GM12801 (cell line): ENCODE measurements around the gene COMMD3.

ENCODE experiments used
- CTCF ChIP-seq: IDR thresholded peaks from one replicate; pipeline ENCODE4 v1.5.1; 2011; ENCODE audit warnings: control low read depth; ENCODE audit not compliant: insufficient read length; ENCODE audit errors: extremely low read depth

The COMMD3 gene

DNA sequence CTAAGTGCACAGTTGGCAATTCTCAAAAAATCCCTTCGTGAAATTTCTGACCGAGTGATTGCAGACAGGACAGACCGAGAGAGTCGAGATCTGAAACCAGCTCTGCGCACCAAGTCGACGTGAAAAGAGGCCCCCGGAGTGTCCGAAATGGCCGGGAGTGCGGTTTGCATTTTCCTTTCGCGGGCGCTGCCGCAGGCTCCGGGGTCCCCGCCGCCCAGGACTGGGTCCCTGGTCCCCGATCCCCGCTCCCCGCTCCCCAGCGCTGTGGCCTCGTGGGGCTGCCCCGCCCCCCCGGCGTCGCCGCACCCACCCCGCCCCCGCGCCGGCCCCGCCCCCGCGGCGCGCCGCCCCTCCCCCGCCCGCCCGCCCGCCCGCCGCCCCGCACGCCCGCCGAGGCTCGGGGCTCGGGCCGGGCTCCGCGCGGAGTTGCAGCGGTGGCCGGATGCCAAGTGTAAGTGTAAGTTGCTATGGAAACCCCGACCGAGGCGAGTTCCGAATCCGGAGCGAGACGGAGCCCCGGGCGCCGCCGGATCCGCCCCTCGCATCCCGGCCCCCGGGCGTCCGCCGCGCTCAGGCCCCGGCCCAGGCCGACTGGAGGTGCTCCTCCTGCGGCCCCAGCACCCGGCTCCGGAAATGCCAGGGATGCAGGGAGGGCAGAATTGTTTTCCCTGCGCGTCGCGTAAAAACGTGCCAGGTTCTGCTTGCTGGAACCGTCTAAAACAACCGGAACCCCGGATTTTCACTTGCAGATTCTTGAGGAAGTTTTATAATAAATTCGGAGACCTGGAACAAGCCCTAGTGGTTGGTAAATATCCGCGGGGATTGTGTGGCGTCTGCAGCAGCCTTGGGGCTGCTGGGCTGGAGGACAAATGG is 9.3 kb downstream of the COMMD3 start:
- TF ChIP-seq CTCF, result no peak

GRCh38 chr10:22326145-22326702 is 10.0 kb downstream of the COMMD3 start:
- no peak for TF ChIP-seq CTCF

- TF ChIP-seq CTCF, result no peak
These were observed 13.0 kb downstream of the COMMD3 start for GRCh38 chr10:22329150-22329549.

- no peak for TF ChIP-seq CTCF
These were observed 16.0 kb downstream of the COMMD3 start for GRCh38 chr10:22332116-22332692.

DNA sequence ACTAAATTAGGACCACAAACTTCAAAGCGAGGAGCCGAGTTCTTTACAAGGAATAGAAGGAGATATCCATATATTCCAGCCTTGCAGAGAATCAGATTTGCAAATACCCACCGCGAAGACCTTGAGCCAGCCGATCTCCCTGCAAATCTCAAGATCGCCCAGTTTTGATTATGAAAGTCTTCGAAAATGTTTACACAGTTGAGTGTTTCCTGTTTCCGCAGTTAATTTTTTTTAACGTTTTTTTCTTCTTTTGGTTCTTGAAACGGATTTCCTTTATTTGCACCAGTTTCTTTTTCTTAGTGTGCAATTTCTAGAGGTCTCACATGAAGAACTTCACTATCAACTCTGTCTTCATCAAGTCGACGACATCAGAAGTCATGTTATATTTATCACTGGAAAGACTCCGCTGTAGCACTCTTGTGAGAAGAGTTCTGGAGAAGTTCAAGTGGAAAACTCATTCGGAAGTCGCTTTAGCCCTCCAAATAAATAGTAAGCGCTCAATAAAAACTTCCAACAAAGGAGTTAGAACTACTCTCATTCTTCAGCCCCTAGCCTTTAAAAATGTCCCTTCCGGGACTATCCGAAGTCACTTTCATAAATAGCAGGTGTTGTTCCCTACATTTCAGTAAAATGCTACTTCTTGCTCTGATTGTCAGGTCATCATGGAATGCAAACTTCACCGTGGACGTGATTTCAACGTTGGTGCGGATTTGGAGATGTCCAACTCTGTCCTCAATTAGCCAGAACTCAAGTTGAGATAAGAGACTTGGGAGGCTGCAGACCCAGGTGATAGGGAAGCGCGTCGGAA is 17.2 kb downstream of the COMMD3 start:
- TF ChIP-seq CTCF, result no peak

DNA sequence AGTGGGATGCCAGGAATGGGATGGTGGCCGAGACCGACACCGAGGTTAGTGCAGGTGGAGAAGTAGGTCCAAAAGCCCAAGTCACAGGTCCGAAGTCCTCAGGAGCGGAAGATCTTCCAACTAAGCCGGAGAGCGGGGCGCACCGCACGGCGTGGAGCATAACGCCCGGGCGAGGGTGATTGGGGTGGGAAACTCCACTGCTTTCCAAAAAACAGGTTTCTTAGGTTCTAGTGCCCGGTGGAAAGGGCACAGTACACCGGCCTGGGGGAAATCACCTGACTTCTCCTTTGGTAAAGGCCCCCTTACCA is 17.7 kb downstream of the COMMD3 start:
- no peak for TF ChIP-seq CTCF

GRCh38 chr10:22334414-22335172 is 18.4 kb downstream of the COMMD3 start:
- no peak for TF ChIP-seq CTCF
